Measurements from ENCODE around the gene RILPL1.
A peak's percentile ranks its signal among the peaks of the same experiment; 100 is the strongest.
"Not testable (repeated sequence)": the region's sequence is repeated elsewhere in the genome, so short reads cannot be mapped to it uniquely, and the experiment has no call there.

RILPL1 gene

DNA sequence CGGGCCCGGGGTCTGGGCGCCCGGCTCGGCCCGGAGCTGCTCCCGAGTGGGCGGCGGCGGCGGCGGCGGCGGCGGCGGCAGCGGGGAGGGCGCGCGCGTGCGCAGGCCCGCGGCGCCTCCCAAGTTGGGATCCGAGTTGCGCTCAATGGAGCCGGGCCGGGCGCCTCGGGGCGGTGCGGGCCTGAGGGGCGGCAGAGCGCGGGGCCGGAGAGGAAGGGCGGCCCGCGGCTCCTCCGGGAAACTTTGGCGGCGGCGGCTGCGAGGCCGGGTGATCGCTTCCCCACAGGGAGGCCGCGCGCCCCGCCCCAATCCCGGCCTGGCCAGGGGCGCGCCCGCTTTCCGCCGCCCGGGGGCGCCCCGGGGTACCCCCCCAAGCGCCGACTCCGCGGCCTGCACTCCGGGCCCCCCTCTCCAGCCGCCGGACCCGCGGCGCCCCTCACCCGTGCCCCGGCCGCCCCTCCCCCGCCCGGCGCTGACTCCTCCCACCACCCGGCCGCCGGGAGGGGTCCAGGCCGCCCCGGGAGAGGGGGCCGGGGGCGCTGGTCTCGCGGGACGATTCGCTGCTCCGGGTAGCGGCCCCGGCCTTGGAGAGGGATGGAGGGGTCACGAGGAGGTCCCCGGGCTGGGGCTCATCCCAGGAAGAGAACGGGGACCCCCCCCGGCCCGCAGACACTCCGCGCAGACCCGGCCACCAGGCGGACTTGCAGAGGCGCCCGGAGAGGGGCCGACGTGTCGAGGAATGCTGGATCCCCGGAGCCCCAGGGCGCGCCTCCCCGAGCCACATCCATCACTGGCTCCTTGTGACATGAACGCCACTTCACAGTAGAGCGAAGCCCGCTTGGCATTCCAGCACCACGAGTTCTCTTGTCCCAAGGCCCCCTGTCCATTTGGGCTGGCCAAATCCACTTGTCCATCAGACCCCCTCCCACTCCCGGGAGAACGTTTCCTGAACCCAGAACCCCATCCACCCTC lies at the start of gene RILPL1:
Gene RILPL1, minus strand, starts transcription at position 48 of the 972 bp plus-strand sequence. CDS start 237 bp downstream, outside the sequence.
- peak; percentile 68 to 74 for ATAC-seq

- no peak for ATAC-seq
Observed at GRCh38 chr12:123580772-123581171, 47.3 kb upstream of the RILPL1 start.

DNA sequence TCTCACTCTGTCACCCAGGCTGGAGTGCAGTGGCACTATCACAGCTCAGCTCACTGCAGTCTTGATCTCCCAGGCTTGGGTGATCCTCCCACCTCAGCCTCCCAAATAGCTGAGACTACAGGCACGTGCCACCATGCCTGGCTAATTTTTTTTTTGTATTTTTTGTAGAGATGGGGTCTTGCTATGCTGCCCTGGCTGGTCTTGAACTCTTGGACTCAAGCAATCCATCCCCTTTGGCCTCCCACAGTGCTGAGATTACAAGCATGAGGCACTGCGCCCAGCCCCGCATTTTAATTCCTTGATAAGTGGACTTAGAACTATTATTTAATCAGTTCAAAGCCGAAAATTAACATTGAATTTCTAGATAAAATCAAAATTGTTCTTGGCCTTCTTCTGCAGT lies 45.3 kb upstream of the RILPL1 start:
- not testable (repeated sequence) for ATAC-seq

- no peak for ATAC-seq
Observed at GRCh38 chr12:123578243-123578642, 44.7 kb upstream of the RILPL1 start.

- ATAC-seq: no peak
Observed at GRCh38 chr12:123576611-123577010, 43.1 kb upstream of the RILPL1 start.

DNA sequence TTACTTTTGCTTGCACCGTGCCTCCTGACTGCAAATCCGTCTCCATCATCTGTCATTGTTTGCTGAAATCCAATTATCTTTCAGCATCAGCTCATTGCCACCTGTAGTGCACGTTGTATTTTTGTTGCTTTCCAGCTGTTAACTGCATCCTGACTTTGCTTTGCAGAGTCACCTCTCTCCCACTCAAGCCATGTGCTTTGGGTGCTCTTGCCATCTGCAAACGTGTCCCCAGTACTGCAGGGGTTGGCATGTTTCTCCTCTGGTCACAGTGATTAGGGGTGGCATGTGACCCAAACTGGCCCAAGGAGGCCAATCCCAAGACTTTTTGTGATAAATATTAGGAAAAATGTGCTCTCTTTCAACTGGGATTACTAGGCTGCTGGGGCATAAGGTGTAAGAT lies 40.4 kb upstream of the RILPL1 start:
- no peak for ATAC-seq

DNA sequence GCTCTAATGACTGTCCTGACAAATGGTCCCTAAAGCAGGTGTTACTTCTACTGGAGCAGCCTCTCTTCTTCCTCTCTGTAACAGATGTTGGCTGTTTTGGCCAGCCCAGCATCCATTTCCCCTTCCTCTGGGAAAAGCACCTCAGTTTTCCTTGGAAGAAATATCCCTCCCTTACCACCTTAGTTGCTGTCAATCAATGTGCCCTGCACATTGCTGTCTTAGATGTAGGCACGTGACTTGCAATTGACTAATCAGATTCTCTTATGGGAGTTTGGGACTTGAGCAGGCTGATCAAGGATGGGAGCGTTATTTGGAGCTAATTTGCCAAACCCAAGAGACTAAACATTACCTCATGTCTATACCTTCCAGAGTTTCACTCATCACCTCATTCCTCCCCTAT lies 38.9 kb upstream of the RILPL1 start:
- ATAC-seq: no peak

DNA sequence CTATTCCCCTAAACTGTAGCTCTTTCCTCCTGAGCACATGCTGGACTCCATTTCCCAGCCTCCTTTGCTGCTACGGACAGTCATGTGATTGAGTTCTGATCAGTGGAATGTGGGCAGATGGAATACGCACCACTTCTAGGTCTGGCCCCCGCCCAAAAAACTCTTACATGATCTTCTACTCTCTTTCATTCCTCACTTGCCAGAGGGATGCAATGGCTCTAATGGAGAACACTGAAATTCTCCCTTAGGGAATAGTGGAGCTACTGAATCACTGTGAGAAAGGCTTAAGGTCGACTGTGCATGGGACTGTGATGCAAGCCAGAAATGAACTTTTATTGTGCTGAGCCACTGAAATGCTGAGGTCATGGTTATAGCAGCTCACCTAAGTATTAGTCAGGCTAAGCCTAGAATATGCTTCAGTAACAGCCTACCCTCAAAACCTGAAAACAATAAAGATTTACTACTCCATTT lies 37.9 kb upstream of the RILPL1 start:
- no peak for ATAC-seq

DNA sequence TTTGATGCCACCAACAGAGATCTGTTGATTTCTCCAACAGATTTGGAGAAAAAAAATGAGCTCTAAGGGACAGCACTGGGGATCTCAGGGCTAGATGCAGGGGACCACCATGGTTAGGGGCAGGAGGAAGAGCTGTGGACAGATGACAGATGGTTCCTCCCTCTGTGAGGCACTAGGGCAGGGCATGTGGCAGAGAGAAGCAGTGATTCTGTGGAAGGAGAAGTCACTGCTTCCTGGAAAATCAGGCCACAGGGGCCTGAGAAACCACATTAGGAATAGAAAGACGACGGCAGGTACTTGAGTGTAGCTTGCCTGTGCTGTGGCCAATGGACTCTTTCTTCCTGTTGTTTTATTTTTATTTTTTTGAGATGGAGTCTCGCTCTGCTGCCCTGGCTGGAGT lies 25.9 kb upstream of the RILPL1 start:
- ATAC-seq: no peak

- ATAC-seq: not testable (repeated sequence)
Observed at GRCh38 chr12:123558487-123558886, 25.0 kb upstream of the RILPL1 start.

- ATAC-seq: not testable (repeated sequence)
Observed at GRCh38 chr12:123554843-123555242, 21.3 kb upstream of the RILPL1 start.

DNA sequence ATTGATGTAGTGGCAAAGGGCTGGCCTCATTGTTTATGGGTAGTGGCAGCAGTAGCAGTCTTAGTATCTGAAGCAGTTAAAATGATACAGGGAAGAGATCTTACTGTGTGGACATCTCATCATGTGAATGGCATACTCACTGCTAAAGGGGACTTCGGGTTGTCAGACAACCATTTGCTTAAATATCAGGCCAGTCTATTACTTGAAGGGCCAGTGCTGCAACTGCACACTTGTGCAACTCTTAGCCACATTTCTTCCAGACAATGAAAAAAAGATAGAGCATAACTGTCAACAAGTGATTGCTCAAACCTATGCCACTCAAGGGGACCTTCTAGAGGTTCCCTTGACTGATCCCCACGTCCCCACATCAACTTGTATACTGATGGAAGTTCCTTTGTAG lies 20.6 kb upstream of the RILPL1 start:
- not testable (repeated sequence) for ATAC-seq

GRCh38 chr12:123550700-123551099 lies 17.2 kb upstream of the RILPL1 start:
- ATAC-seq: no peak

- ATAC-seq: no peak
Observed at GRCh38 chr12:123548107-123548506, 14.6 kb upstream of the RILPL1 start.

- ATAC-seq: no peak
Observed at GRCh38 chr12:123546281-123546680, 12.8 kb upstream of the RILPL1 start.

- no peak for ATAC-seq
Observed at GRCh38 chr12:123543541-123543940, 10.0 kb upstream of the RILPL1 start.

GRCh38 chr12:123540899-123541662 lies 7.6 kb upstream of the RILPL1 start:
- ATAC-seq: no peak

- ATAC-seq: not testable (repeated sequence)
Observed at GRCh38 chr12:123535952-123536351, 2.4 kb upstream of the RILPL1 start.

DNA sequence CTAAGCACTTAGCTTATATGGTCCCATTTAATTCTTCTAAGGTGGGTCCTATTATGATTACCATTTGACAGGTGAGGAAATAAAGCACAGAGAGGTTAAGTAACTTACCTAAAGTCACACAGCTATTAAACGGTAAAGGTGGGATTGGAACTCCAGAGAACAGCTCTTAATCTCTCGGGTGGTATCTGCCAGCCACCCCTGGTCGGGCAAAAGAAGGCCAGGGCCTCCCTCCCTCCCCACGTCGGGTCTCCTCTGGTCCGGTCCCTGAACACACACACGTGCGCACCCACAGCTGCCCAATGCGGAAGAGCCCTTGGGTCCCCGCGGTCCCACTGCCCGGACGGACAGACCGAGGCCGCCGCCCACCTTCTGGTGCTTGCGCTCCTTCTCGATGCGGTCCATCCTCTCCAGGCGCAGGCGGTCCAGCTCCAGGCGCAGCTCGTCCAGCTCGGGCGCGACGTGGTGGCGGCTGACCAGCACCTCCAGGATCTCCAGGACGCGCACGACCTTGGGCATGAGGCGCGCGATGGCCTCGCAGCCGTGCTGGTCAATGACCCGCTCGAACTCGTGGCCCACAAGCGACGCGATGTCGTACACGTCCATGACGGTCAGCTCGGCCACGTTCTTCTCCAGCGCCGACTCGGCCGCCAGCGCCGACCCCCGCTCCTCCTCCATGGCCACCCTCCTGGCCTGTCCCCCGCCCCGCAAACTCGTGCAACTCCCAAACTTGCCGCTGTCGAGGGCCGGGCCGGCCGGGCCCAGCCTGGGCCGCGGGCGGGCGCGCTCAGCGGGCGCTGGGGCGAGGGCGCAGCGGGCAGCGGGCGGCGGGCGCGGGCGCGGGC lies 490 bp downstream of the RILPL1 start:
- peak in 1 of 2 donors; percentile 44 for ATAC-seq

- peak in 1 of 2 donors; percentile 12 for ATAC-seq
Observed at GRCh38 chr12:123532019-123532418, 1.5 kb downstream of the RILPL1 start.

GRCh38 chr12:123531091-123531490 lies 2.4 kb downstream of the RILPL1 start:
- ATAC-seq: no peak

DNA sequence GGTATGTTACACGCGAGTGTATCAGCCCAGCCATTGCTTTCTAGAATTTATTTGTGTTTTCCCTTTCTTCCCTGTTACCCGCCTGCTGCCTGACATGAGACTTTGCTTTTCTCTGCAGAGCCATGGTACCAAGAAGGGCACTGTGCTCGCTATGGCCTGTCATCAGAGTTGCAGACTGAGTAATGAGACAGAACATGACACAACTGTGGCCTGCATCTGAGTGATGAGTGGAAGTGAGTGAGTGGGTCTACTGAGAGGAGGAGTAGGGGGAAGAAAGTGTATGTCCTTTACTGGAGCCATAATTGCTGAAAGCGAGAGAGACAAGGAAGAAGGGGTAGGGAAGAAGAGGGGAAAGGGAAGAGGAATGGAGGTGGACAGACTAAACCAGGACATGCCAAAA lies 2.9 kb downstream of the RILPL1 start:
- peak in 1 of 2 donors; percentile 36 for ATAC-seq

All from activated CD4-positive, CD25-positive, alpha-beta regulatory T cell treated with anti-CD3 and anti-CD28 coated beads, Interleukin-2, amount 50 U/mL, for 24 hours (primary cell).